OCI-LY7 (cell line): ENCODE results near the gene FRAT1. TPM values are rescaled to one million over a fixed set of nuclear protein-coding genes. Genes with fewer than 3 reads are reported as not detected.

Source experiments
- BruUV-seq: library from RNA; stranded (reverse); fragments of 400-500 nt; replicated peaks from 2 replicates; lab custom pipeline; 2021; lab: Mats Ljungman, UMichigan
- CTCF ChIA-PET: fragments of 300-600 bp; sonication (Branson Sonifier 250); formaldehyde crosslinking; loops from one replicate; lab custom pipeline; 2022; ENCODE audit warnings: antibody characterized with exemption; ENCODE audit not compliant: unreplicated experiment; lab: Charles Lee
- POLR2A ChIA-PET: fragments of 300-600 bp; sonication (Branson Sonifier 250); formaldehyde crosslinking; loops from one replicate; lab custom pipeline; 2022; ENCODE audit warnings: antibody characterized with exemption; lab: Charles Lee
- DNase-seq: peaks from one replicate; pipeline ENCODE4 v3.0.0-alpha.2; 2015; ENCODE audit warnings: low spot score
- H2AFZ ChIP-seq: fragments of 200-600 bp; sonication (generic), shearing (Covaris generic); 2 replicates; pipeline ENCODE4 v1.6.1; 2014; ENCODE audit warnings: mild to moderate bottlenecking, antibody characterized with exemption, low read length, moderate library complexity
- H3K27ac ChIP-seq: fragments of 200-600 bp; sonication (generic); 2 replicates; pipeline ENCODE4 v1.5.1; 2014; ENCODE audit warnings: mixed run types, low read depth, mild to moderate bottlenecking, moderate library complexity, low read length, inconsistent platforms; ENCODE audit not compliant: poor library complexity, severe bottlenecking
- H3K36me3 ChIP-seq: fragments of 200-600 bp; sonication (generic); 2 replicates; pipeline ENCODE4 v1.6.1; 2014; ENCODE audit warnings: mild to moderate bottlenecking, antibody characterized with exemption, low read length, moderate library complexity, mixed read lengths; ENCODE audit not compliant: insufficient read depth
- H3K4me1 ChIP-seq: fragments of 200-600 bp; sonication (generic); 2 replicates; pipeline ENCODE4 v1.5.1; 2014; ENCODE audit warnings: mild to moderate bottlenecking, low read length; ENCODE audit not compliant: insufficient read depth, poor library complexity, severe bottlenecking
- H3K4me2 ChIP-seq: fragments of 200-600 bp; sonication (generic); 2 replicates; pipeline ENCODE4 v1.6.1; 2014; ENCODE audit warnings: mild to moderate bottlenecking, low read length
- H3K4me3 ChIP-seq: fragments of 200-600 bp; sonication (generic); 2 replicates; pipeline ENCODE4 v1.5.1; 2014; ENCODE audit warnings: mild to moderate bottlenecking, low read depth, low read length; ENCODE audit not compliant: poor library complexity, severe bottlenecking
- H3K79me2 ChIP-seq: fragments of 200-600 bp; sonication (generic); 2 replicates; pipeline ENCODE4 v1.6.1; 2016; ENCODE audit warnings: low read depth, mild to moderate bottlenecking, low read length, moderate library complexity, mixed read lengths; ENCODE audit not compliant: insufficient read depth
- H3K9me2 ChIP-seq: fragments of 200-600 bp; sonication (generic); 2 replicates; pipeline ENCODE4 v1.6.1; 2016; ENCODE audit warnings: mild to moderate bottlenecking, low read length, mixed read lengths; ENCODE audit not compliant: insufficient read depth
- H3K9me3 ChIP-seq: fragments of 200-600 bp; sonication (generic); 2 replicates; pipeline ENCODE4 v1.6.1; 2014; ENCODE audit warnings: mild to moderate bottlenecking, mixed run types, low read length, mixed read lengths
- H4K20me1 ChIP-seq: fragments of 200-600 bp; sonication (generic); 2 replicates; pipeline ENCODE4 v1.6.1; 2014; ENCODE audit warnings: mild to moderate bottlenecking, antibody characterized with exemption, low read length, moderate library complexity, mixed read lengths; ENCODE audit not compliant: insufficient read depth
- EZH2phosphoT487 ChIP-seq: fragments of 200-600 bp; sonication (generic); IDR thresholded peaks from 2 replicates; pipeline ENCODE4 v1.6.1; 2018; ENCODE audit warnings: low read depth, borderline replicate concordance, mild to moderate bottlenecking, mixed run types, antibody characterized with exemption, low read length, moderate library complexity, mixed read lengths
- intact Hi-C: fragments of 100-400 bp; cut with micrococcal nuclease; formaldehyde crosslinking; loops from one replicate; pipeline ENCODE4 v1.10.0; 2022; ENCODE audit not compliant: unreplicated experiment
- total RNA-seq, 2 experiments: library from RNA; depleted of rRNA in 1 of 2; stranded (reverse); fragments of >200 nt in 1 of 2; shearing (Covaris generic) in 1 of 2; gene quantifications; 2 replicates each; pipeline ENCODE4 v1.2.3, GENCODE V29; 2014 to 2022
- TF ChIP-seq, protein P1 (sequence below): fragments of 200-600 bp; sonication (generic); conservative IDR thresholded peaks from 2 replicates; pipeline ENCODE4 v1.5.1; 2014; ENCODE audit warnings: mild to moderate bottlenecking, antibody characterized with exemption, low read length, moderate library complexity, mixed read lengths

Gene FRAT1
- total RNA-seq, 2 experiments from 2014 or later, result 7.0 to 12.2 TPM

DNA sequence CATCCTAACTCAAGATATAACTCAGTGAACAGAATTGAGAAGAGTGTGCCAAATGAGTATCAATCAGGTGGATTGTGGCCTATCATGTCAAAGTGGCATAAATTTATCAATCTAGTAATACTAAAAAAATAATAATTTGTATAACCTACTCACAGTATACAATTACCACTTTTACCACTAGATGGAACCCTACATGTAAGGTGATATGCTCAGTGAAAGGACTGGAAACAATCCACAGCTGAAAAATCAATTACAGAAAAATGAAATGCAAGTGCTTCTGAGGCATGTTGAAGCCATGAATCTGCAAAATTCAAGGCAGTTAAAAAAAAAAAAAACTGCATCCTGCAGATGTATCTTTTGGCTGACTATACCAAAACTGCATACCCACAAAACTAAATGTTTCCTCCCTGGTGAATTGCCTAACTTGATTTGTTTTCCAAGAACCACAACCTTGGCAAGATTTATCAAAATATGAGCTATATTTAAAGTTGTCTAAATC, 40.5 kb upstream of the FRAT1 start:
- TF ChIP-seq, protein P1, sequence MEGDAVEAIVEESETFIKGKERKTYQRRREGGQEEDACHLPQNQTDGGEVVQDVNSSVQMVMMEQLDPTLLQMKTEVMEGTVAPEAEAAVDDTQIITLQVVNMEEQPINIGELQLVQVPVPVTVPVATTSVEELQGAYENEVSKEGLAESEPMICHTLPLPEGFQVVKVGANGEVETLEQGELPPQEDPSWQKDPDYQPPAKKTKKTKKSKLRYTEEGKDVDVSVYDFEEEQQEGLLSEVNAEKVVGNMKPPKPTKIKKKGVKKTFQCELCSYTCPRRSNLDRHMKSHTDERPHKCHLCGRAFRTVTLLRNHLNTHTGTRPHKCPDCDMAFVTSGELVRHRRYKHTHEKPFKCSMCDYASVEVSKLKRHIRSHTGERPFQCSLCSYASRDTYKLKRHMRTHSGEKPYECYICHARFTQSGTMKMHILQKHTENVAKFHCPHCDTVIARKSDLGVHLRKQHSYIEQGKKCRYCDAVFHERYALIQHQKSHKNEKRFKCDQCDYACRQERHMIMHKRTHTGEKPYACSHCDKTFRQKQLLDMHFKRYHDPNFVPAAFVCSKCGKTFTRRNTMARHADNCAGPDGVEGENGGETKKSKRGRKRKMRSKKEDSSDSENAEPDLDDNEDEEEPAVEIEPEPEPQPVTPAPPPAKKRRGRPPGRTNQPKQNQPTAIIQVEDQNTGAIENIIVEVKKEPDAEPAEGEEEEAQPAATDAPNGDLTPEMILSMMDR, result peak; percentile 87
- no peak for TF ChIP-seq EZH2phosphoT487
- ChIA-PET POLR2A (interaction anchor here (0.6 to 2.1 kb wide), 10 partner anchors 9 to 190 kb away, joined by 3 to 14 read pairs (median 3); partner anchors contain the start of gene RRP12), CTCF (interaction anchor here (0.6 to 1.1 kb wide), 3 partner anchors 42 to 188 kb away, joined by 3 to 5 read pairs (median 3); no protein-coding TSS in a partner anchor)
- peaks cover 21% of the 10 kb centered on the region for H3K36me3 ChIP-seq
- peaks cover 67% of the 10 kb centered on the region for H3K79me2 ChIP-seq
- DNase-seq, result peak; percentile 83
- intact Hi-C loops, result loop anchor here (2.0 to 5.0 kb wide), 3 partner anchors 42 to 124 kb away; partner anchors contain the start of gene RRP12
- H3K4me2 ChIP-seq, result peak overlapping the region; percentile 93
- H3K4me3 ChIP-seq, result peak overlapping the region; percentile 64
- peak overlapping the region; percentile 23; the same call in 1 of the 2 replicates for H2AFZ ChIP-seq
- H3K9me3 ChIP-seq, result peaks cover 9% of the 10 kb centered on the region; the same call in 1 of the 2 replicates
- peak overlapping the region; percentile 94 for H3K27ac ChIP-seq
- no peaks in the 10 kb centered on the region for H3K9me2 ChIP-seq
- H4K20me1 ChIP-seq, result no peaks in the 10 kb centered on the region
- H3K4me1 ChIP-seq, result peaks cover 54% of the 10 kb centered on the region
- BruUV-seq, result no TSS peak

GRCh38 chr10:97279121-97279815, 39.8 kb upstream of the FRAT1 start:
- Histone ChIP-seq H3K4me3 (peak overlapping the region; percentile 23), H3K36me3 (peaks cover 21% of the 10 kb centered on the region), H2AFZ (peak overlapping the region; percentile 23; the same call in 1 of the 2 replicates), H3K4me1 (peaks cover 51% of the 10 kb centered on the region), H4K20me1 (no peaks in the 10 kb centered on the region), H3K9me3 (peaks cover 1% of the 10 kb centered on the region; the same call in 1 of the 2 replicates), H3K79me2 (peaks cover 64% of the 10 kb centered on the region), H3K27ac (peak overlapping the region; percentile 94), H3K9me2 (no peaks in the 10 kb centered on the region), H3K4me2 (peak overlapping the region; percentile 93)
- no peak for TF ChIP-seq EZH2phosphoT487
- TF ChIP-seq, protein P1, result no peak
- CTCF ChIA-PET, result interaction anchor here (0.6 to 1.1 kb wide), 3 partner anchors 41 to 187 kb away, joined by 3 to 5 read pairs (median 3); no protein-coding TSS in a partner anchor
- BruUV-seq, result TSS peak; percentile 29
- no peak for DNase-seq
- intact Hi-C loops, result loop anchor here (2.0 to 5.0 kb wide), 3 partner anchors 42 to 123 kb away; partner anchors contain the start of gene RRP12
- POLR2A ChIA-PET, result interaction anchor here (0.6 to 2.1 kb wide), 9 partner anchors 10 to 189 kb away, joined by 3 to 14 read pairs (median 3); partner anchors contain the start of gene RRP12
